Stimulated activated CD8-positive, alpha-beta memory T cell treated with anti-CD3 and anti-CD28 coated beads, Interleukin-4, amount 100 ng/mL, for 24 hours (primary cell): ENCODE results near the gene STAT2.
"Not testable (repeated sequence)": the region's sequence is repeated elsewhere in the genome, so short reads cannot be mapped to it uniquely, and the experiment has no call there.

ENCODE experiments used
- DNase-seq: peaks from one replicate; pipeline ENCODE4 v3.0.0-alpha.2; 2020; ENCODE audit warnings: low read depth

STAT2 gene

DNA sequence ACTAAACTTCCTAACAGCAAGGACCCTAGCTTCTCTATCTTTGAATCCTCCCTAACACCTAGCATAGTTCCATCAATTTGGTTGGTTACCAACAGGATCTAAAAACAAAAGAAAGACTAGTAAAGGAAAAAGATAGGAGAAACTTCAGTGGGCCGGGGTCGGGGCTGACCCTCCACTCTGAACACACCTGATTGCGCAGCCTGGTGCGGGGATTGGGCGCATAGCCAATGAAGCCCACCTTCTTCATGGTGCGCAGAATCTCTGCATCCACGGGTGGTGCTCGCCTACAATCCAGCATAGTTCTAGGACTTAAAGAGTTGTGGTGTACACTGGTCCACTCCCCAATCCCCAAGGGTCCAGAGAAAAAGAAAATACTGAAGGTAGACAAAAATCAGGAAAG is 33.8 kb downstream of the STAT2 start:
- no peak for DNase-seq

DNA sequence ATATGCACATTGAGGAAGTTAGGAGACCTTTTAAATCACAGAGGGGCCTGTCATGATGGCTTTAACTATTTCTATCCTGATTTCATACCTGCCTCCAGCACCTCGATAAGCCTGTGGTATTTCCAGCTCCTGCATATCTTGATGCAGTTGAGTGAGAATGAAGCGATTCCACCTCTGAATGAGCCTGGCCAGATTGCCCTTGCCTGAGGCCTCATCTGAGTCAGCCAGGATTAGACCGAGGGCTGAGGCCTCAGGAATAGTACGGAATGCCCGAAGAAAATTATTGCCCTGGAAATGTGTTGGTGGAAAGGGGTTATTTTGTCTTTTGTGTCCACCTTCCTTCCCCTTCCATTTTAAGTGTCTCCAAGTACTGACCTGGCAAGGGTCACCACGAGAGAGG is 35.7 kb downstream of the STAT2 start:
- DNase-seq, result no peak

DNA sequence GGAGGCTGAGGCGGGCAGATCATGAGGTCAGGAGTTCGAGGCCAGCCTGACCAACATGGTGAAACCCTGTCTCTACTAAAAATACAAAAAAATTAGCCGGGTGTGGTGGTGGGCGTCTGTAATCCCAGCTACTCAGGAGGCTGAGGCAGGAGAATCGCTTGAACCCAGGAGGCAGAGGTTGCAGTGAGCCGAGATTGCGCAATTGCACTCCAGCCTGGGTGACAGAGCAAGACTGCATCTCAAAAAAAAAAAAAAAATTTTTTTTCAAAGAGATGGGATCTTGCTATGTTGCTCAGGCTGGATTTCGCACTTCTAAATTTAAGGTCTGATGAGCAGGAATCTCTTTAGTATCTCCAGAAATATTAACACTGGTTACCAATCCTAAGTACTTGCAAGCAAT is 38.3 kb downstream of the STAT2 start:
- DNase-seq, result not testable (repeated sequence)

DNA sequence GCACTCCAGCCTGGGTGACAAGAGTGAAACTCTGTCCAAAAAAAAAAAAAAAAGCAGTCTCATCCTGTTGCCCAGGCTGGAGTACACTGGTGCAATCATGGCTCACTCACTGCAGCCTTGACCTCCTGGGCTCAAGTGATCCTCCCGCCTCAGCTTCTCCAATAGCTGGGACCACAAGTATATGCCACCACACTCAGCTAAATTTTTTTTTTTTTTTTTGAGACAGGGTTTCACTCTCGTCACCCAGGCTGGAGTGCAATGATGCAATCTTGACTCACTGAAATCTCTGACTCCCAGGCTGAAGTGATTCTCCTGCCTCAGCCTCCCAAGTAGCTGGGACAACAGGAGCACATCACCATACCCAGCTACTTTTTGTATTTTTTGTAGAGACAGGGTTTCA is 38.9 kb downstream of the STAT2 start:
- no peak for DNase-seq

DNA sequence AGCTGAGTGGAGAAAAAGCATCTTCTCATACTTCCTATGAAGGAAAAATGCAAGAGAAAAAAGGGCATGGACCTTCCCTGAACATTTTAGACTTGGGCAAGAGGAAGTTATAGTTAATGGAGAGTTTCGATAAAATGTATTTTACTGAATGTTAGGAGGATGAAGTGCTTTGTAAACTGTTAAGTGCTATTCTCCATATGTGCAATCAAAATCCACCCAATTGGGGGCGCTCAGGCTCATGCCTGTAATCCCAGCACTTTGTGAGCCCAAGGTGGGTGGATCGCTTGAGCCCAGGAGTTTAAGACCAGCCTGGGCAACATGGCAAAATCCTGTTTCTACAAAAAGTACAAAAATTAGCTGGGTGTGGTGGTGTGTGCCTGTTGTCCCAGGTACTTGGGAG is 42.2 kb downstream of the STAT2 start:
- DNase-seq, result no peak

DNA sequence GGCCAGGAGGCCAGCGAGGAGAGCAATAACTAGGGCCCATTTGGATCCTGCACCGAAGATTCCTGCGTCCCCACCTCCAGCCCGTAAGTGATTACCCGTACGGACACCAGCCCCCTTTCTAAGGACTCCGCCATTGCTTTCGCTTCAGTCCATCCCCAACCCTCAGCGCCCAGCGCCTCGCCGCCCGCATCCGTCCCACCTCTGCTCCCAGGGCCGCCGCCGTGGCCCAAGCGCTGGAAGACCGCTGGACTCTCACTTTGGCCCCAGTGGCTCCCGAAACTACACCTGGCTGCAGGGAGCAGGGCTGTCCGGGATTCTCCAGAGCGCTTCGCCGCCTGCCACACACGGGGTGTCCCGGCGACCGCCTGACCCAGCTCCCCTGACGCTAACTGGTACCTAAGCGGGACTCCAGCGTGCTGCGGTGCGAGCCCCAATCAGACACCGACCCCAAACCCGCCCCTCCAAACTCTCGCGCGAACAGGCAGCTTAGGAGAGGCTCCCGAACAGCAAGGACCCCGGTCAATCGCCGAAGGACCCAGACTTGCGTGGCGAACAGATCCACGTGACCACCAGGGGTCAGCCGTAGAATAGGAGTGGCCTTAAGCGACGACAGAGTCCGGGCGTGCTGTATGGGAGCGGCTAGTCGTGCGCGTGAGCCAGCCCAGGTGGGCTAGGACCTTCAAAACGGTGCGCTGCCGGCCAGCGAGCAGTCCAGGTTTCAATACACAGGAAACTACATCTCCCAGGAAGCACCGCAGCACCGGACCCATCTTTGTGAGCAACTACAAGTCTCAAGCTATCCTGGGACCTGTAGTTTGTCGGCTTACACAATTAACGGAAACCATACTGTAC is 44.1 kb downstream of the STAT2 start, which contains the start of gene CNPY2:
CNPY2 (minus strand) TSS at position 367 of the 852 bp plus-strand sequence. CDS start 771 bp downstream, outside the sequence.
- peak; percentile 93 for DNase-seq

DNA sequence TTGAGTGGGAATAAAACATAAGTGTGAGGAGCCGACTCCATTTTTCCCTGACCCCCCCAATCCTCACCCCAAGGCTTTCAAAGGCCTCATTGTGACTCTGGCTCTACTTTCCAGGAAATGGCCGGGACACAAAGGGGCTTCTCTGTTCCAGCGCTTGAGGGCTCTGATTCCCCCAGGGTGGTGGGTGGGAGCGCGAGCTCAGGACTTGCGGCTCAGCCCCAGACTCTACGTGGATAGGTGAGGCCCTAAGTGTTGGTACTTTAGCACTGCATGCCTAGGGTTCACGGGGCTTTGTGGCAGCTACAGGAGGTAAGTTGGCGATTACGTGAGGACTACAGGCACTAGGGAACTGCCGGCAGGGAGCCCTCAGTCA is 44.7 kb downstream of the STAT2 start:
- DNase-seq, result no peak

DNA sequence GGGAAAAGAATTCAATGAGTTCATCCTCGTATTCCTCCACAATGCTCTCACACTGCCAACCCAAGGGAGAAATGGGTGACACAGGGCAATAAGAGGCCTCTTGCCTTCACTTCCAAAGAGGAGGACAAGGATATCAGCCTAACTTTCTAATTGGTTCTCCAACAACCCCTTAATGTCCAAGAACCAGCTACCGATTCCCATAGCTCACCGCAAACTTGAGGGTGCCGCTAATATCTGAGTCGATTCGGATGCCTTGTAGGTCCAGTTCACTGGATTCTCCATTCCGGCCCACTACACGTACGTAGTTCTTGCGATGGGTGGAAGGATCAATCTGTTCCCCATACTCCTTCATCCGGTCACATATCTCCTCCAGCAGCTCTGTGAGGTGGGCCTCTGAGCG is 48.9 kb downstream of the STAT2 start:
- DNase-seq, result no peak

DNA sequence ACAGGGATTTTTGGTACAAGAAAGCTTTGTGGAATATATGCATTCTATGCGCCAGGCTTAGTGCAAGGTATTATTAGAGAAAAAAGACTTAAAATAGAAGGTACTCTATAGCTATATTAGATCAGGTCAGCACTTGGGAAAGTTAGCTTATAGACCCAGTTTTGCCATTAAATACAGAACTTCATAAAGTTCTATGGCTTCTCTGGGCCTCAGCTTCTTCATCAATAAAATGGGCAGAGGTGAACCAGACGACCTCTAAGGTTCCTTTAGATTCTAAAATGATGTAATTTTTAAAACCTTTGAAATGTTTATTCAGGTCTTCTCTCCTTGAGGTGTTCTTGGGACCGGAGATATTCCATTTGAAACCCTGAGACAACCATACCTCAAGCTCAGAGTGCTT is 51.2 kb downstream of the STAT2 start:
- DNase-seq, result no peak

DNA sequence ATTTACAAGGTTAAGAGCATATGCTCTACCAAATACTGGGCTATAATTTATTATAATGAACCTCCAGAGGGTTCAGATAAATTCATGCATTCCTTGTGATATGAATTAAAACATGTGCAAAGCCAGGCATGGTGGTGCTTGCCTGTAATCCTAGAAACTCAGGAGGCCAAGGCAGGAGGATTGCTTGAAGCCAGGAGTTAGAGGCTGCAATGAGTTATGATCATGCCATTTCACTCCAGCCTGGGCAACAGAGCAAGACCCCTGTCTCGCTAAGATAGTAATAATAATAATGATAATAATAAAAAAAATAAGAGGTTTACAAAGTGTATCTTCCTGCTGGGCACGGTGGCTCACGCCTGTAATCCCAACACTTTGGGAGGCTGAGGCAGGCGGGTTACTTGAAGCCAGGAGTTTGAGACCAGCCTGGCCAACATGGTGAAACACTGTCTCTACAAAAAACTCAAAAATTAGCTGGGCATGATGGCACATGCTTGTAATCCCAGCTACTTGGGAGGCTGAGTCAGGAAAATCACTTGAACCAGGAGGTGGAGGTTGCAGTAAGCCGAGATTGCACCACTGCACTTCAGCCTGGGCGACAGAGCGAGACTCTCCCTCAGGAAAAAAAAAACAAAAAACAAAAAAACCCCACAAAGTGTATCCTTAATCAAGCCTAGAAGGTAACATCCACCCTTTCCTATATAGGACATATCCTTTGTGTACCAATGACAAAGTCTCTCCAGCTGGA is 52.5 kb downstream of the STAT2 start:
- DNase-seq, result no peak

DNA sequence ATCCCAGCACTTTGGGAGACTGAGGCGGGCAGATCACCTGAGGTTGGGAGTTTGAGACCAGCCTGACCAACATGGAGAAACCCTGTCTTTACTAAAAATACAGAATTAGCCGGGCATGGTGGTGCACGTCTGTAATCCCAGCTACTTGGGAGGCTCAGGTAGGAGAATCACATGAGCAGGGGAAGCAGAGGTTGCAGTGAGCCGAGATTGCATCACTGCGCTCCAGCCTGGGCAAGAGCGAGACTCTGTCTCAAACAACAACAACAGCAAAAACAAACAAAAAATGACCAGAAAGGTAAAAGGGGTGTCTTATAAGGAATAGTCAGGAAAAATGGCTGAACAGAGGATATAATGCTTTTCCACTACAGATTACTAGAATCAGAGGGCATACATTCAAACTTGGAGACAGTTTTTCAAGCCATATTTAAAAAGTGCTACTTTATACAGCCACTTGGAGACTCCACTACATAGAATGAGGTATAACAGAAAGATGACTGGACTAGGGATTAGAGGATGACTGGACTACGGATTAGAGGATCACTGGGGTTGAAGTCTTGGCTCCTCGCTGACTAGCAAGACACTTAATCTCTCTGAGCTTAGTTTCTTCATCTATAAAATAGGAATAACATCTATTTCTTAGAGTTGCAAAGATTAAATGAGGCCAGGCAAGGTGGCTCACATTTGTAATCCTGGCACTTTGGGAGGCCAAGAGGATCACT is 54.9 kb downstream of the STAT2 start:
- no peak for DNase-seq

DNA sequence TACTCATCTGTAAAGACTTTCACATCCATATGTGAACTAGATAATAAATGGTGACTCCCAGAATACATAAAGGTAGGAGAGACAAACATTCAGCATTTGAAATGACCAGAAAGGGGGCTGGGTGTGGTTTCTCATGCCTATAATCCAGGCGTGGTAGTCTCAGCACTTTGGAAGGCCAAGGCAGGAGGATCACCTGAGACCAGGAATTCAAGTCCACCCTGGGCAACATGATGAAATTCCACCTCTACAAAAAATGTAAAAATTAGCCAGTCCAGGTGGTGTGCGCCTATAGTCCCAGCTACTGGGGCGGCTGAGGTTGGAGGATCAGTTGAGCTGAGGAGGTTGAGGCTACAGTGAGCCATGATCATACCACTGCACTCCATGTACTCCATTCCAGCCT is 55.6 kb downstream of the STAT2 start:
- DNase-seq, result no peak

DNA sequence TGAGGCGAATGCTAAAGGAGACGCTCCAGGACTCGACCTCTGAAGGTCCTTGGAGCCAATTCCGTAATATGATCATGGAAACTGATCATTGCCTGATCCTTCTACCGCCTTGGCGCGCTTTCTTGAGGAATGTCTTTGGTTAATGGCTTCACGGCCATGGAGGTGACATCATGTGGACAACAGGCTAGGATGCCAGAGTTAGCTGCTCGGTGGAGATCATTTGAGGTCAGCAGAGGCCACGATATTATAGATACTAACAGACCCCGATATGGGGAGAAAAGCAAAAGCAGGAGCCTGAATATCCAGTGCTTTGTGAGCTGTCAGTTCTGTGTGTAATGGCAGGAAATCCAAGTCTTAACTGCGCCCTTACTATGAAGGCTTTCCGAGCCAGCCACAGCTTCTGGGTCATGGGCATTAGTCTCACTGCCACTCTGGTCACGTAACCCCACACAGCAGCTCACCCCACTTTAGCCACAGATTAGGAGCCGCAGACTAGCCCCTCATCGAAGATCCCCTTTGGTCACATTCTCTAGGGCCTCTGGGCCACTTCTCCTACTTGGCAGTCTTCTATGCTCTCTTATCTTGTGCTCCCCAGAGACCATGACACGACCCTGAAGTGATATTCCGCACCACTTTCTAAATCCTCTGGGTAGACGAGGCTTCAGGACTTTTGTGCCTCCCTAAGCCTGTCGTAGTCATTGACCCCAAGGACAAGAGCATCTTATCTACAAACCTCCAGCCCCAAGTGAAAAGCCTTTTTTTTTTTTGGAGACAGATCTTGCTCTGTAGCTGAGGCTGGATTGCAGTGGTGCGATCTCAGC is 59.1 kb downstream of the STAT2 start:
- no peak for DNase-seq

DNA sequence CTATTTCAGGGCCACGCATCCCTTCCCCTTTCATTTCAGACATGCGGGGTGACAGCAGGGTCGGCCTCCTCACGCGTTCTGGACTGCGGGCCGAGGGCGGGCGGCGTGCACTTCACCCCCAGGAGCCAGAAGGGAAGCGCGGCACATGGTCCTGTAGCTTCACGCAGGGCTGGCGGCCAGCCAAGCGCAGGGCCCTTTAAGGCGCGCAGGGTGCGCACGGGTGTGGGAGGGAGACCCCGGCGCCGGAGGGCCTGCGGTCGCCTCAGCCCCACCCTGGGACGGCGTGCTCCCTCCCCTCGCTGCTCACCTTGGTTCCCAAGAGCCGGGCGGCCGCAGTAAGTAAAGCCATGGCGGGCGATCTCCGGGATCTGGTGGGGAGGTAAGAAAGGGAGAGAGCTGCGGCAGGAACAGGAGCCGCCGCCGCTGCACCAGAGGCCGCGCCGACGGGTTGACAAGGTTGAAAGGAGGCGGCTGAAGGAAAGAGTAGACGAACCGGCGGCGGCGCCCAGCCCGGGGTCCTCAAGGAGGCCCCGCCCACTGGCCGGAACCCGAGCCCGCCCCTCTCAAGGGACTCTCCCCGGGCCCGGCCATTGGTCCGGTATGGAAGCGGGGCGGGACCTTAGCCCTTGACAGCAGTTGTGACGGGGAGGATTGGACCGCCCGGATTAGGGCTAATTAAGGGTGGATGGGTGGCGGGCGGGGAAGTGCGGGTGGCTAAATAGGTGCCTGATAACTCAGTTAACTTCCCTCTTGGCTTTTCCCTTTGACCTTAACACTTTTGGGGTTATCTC is 59.9 kb downstream of the STAT2 start, which contains the start of gene CS:
CS (minus strand) TSS at position 478 of the 791 bp plus-strand sequence; CDS start at position 349, 129 bp downstream.
- peak; percentile 99 for DNase-seq

DNA sequence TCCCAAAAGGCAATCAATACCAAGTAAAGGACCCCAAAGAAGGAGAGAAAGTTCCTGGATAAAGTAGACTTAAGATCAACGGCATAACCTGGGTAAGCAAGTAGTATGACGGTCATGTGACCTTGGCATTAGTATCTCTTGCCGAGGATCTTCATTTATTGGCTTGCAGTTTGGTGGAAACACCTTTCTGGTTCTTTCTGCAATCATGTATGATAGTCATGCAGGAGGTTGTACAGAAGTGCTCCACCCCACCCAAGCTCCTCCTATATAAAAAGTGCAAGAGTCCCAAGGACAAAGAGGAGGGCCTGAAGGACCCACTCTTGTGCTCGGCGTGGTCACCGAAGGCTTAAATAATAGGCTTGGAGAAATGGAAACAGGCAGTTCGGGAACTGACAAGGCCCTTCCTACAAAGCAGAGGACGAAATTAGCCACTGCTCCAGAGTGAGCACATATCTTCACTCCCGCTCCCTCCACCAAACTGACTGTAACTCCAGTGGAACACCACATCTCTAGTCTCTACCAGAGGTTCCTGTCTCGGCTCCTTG is 60.5 kb downstream of the STAT2 start:
- no peak for DNase-seq

DNA sequence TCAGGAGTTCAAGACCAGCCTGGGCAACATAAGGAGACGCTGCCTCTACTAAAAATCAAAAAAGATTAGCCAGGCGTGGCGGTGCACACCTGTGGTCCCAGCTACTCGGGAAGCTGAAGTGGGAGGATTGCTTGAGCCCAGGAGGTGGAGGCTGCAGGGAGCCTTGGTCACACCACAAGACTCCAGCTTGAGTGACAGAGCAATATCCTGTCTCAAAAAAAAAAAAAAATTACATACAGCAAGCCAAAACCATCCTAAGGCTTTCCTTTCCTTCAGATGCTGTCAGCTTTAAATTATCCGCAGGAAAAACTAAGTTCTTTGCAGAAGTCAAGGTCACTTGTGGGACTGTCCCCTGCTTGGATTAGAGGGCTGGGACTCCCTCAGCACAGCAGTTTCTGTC is 61.1 kb downstream of the STAT2 start:
- DNase-seq, result no peak

DNA sequence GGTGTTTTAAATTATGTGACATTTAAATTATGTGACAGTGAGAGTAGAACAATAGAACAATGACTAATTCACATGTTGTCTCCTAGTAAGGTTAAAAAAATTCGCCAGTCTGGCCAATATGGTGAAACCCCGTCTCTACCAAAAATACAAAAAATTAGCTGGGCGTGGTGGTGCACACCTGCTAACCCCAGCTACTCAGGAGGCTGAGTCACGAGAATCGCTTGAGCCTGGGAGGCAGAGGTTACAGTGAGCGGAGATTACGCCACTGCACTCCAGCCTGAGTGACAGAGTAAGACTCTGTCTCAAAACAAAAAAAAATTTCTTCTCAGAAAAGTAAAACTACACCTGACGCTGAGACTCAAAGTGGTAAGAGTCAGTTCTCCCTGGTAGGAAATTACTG is 62.5 kb downstream of the STAT2 start:
- no peak for DNase-seq

DNA sequence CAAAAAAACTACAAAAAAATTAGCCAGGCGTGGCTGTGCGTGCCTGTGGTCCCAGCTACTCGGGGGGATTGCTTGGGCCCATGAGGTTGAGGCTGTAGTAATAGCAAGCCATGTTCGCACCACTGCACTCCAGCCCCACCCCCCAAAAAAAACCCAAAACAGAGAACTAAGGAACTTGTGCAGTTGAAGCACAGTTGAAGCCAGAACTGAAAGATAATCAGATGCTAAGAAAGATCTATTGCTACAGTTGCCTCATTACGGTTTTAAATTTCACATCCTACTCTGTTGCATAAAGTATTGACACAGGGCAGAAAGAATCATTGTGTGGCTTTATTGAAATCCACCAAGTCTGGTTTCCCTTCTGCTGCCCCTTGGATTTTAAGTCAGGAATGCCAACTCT is 63.6 kb downstream of the STAT2 start:
- no peak for DNase-seq

DNA sequence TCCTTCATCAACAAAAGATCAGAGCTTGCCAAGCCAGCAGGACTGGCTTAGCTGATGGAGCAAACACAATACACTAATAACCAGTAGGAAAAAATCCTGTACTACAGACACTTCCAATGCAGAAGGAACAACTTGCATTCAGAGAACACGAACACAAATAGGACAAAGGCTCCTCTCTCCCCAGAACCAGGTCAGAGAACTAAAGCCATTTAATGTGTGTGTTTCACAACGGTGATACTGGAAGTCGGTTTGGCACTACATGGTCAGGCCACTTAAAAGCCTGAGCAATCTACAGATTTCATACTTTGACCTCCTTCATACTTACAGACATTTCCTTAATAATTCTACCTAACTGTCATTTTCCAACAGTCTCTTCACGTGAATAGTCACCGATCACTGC is 66.1 kb downstream of the STAT2 start:
- DNase-seq, result no peak
